Stimulated activated CD8-positive, alpha-beta memory T cell treated with anti-CD3 and anti-CD28 coated beads, Interleukin-4, amount 100 ng/mL, for 1 hour (primary cell): ENCODE data around the gene SLC29A2.
A peak's percentile ranks its signal among the peaks of the same experiment; 100 is the strongest.
"Not testable (repeated sequence)": the region's sequence is repeated elsewhere in the genome, so short reads cannot be mapped to it uniquely, and the experiment has no call there.

ENCODE experiments used
- DNase-seq, 2 donors: peaks; one replicate each; pipeline ENCODE4 v3.0.0-alpha.2; 2020; ENCODE audit warnings: low read depth in 2 of 2, low spot score in 1 of 2

Gene SLC29A2

GRCh38 chr11:66334605-66335442, 36.7 kb downstream of the SLC29A2 start:
- no peak for DNase-seq

GRCh38 chr11:66333896-66334604, 37.5 kb downstream of the SLC29A2 start:
- no peak for DNase-seq

- DNase-seq, result no peak
Measured at GRCh38 chr11:66333220-66333877, 38.2 kb downstream of the SLC29A2 start.

GRCh38 chr11:66332371-66333219, 39.0 kb downstream of the SLC29A2 start:
- DNase-seq, result no peak

- DNase-seq, result no peak
Measured at GRCh38 chr11:66331542-66332370, 39.8 kb downstream of the SLC29A2 start.

GRCh38 chr11:66330931-66331330, 40.6 kb downstream of the SLC29A2 start:
- DNase-seq, result no peak

- DNase-seq, result no peak
Measured at GRCh38 chr11:66329165-66329673, 42.3 kb downstream of the SLC29A2 start.

- peak; percentile 63 to 67 for DNase-seq
Measured at GRCh38 chr11:66328302-66329144, 43.0 kb downstream of the SLC29A2 start.

- no peak for DNase-seq
Measured at GRCh38 chr11:66328031-66328301, 43.6 kb downstream of the SLC29A2 start.

GRCh38 chr11:66327171-66328030, 44.2 kb downstream of the SLC29A2 start:
- DNase-seq, result no peak

GRCh38 chr11:66326261-66327111, 45.1 kb downstream of the SLC29A2 start:
- DNase-seq, result no peak

GRCh38 chr11:66325263-66325671, 46.3 kb downstream of the SLC29A2 start:
- DNase-seq, result no peak

GRCh38 chr11:66324664-66325063, 46.9 kb downstream of the SLC29A2 start:
- no peak for DNase-seq

GRCh38 chr11:66323684-66324083, 47.9 kb downstream of the SLC29A2 start:
- no peak for DNase-seq

- no peak for DNase-seq
Measured at GRCh38 chr11:66322732-66323427, 48.7 kb downstream of the SLC29A2 start.

GRCh38 chr11:66321606-66322005, 50.0 kb downstream of the SLC29A2 start:
- no peak for DNase-seq

GRCh38 chr11:66320748-66321147, 50.8 kb downstream of the SLC29A2 start:
- not testable (repeated sequence) for DNase-seq
